ENCODE measurements around the gene PDE7B. TPM values are rescaled to one million over a fixed set of nuclear protein-coding genes. Genes with fewer than 3 reads are reported as not detected.

PDE7B gene
- total RNA-seq, 2 experiments from 2014 or later: not detected

DNA sequence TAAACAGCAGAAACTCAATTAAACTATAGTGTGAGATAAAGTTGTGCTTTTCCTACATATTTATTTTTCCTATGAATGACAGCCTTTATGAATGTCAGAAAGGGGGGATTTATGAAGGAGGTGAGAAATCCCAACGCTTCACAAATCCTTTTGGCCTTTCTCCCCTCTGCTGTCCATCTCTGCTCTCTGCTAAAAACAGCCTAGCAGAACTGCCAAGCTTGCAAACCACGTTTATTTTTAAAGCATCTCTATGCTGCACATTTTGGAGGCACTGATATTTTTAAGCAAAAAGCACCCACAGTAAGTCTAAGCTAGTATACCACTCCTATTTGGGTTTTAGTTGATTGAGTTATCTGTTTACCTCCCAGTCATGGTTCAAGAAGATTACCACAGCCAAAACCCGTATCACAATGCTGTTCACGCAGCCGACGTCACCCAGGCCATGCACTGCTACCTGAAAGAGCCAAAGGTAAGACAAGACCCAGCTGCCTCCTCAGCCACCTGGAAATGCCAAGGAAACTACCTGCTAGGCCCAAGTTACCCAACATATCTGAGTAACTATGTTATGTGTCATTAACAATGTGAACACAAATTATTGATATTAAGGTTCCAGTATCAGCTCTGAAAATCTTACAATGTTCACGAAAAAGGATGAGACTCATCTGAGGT lies 302.3 kb downstream of the PDE7B start:
- H3K4me3 ChIP-seq (ENCODE audit: low read depth, low read length, poor library complexity, severe bottlenecking): no peak overlapping the region
- H3K4me1 ChIP-seq (ENCODE audit: insufficient read depth, low read length, poor library complexity, severe bottlenecking): no peaks in the 10 kb centered on the region
- no TSS peak for BruUV-seq (replicated peaks)
- H3K9me3 ChIP-seq (ENCODE audit: low read length): no peaks in the 10 kb centered on the region
- POLR2A ChIA-PET: no interaction called here
- no peak for DNase-seq (ENCODE audit: low spot score)
- no peaks in the 10 kb centered on the region for H3K9me2 ChIP-seq (ENCODE audit: insufficient read depth, low read length)
- no peak overlapping the region for H3K27ac ChIP-seq (ENCODE audit: low read depth, low read length, poor library complexity, severe bottlenecking)
- no peaks in the 10 kb centered on the region for H4K20me1 ChIP-seq (ENCODE audit: insufficient read depth, low read length)
- TF ChIP-seq EZH2phosphoT487 (IDR thresholded peaks at IDR 0.05; ENCODE audit: borderline replicate concordance, low read depth, low read length): no peak
- no peak for TF ChIP-seq CTCF (conservative IDR thresholded peaks at IDR 0.05; ENCODE audit: low read length)
- H3K79me2 ChIP-seq (ENCODE audit: insufficient read depth, low read depth, low read length): no peaks in the 10 kb centered on the region
- intact Hi-C loops (cut with micrococcal nuclease; ENCODE audit: unreplicated experiment): no loop called here
- CTCF ChIA-PET (ENCODE audit: unreplicated experiment): no interaction called here
- H2AFZ ChIP-seq (ENCODE audit: low read length): no peak overlapping the region
- H3K36me3 ChIP-seq (ENCODE audit: insufficient read depth, low read length): no peaks in the 10 kb centered on the region
- no peak overlapping the region for H3K4me2 ChIP-seq (ENCODE audit: low read length)

DNA sequence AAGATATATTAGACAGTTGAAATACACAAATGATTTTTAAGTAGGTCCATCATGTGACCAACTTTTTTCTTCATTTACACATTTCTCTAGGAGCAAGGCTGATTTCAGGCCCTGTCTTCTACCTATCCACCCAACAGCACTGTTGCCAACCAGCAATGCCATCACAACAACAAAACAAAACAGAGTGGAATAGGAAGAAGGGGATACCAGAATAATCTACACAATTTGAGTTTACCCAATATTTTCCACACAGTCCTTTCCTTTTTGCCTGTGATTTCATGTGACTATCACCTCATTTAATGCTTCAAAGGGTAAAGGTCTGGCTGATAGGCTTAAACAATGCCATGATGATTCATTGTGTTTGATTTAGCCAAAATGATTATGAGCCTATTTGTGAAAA lies 303.7 kb downstream of the PDE7B start:
- H4K20me1 ChIP-seq (ENCODE audit: insufficient read depth, low read length): no peaks in the 10 kb centered on the region
- H2AFZ ChIP-seq (ENCODE audit: low read length): no peak overlapping the region
- intact Hi-C loops (cut with micrococcal nuclease; ENCODE audit: unreplicated experiment): no loop called here
- no peaks in the 10 kb centered on the region for H3K9me3 ChIP-seq (ENCODE audit: low read length)
- no peaks in the 10 kb centered on the region for H3K4me1 ChIP-seq (ENCODE audit: insufficient read depth, low read length, poor library complexity, severe bottlenecking)
- H3K36me3 ChIP-seq (ENCODE audit: insufficient read depth, low read length): no peaks in the 10 kb centered on the region
- TF ChIP-seq CTCF (conservative IDR thresholded peaks at IDR 0.05; ENCODE audit: low read length) (no peak), EZH2phosphoT487 (IDR thresholded peaks at IDR 0.05; ENCODE audit: borderline replicate concordance, low read depth, low read length) (no peak)
- ChIA-PET POLR2A (no interaction called here), CTCF (ENCODE audit: unreplicated experiment) (no interaction called here)
- no peak overlapping the region for H3K4me2 ChIP-seq (ENCODE audit: low read length)
- H3K4me3 ChIP-seq (ENCODE audit: low read depth, low read length, poor library complexity, severe bottlenecking): no peak overlapping the region
- H3K9me2 ChIP-seq (ENCODE audit: insufficient read depth, low read length): no peaks in the 10 kb centered on the region
- H3K79me2 ChIP-seq (ENCODE audit: insufficient read depth, low read depth, low read length): no peaks in the 10 kb centered on the region
- no peak for DNase-seq (ENCODE audit: low spot score)
- no TSS peak for BruUV-seq (replicated peaks)
- no peak overlapping the region for H3K27ac ChIP-seq (ENCODE audit: low read depth, low read length, poor library complexity, severe bottlenecking)

DNA sequence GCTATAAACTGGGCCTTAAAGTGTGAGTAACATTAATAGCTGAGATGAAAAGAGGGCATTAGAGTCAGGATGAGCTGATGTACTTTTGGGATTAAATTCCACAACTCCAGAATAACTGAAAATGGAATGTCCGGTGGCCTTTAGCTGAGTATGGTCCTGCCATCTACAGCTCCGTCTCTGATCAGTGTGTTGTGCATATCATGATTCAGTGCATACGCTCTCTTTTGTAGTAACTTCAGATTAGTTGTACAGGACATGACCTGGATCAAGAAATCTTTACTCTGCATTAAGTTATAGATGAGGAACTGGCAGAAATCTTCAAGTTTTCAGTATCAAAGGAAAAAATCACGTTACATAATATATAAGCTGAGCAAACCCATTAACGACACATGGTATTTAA lies 306.2 kb downstream of the PDE7B start:
- ChIA-PET CTCF (ENCODE audit: unreplicated experiment) (no interaction called here), POLR2A (no interaction called here)
- no peaks in the 10 kb centered on the region for H3K9me3 ChIP-seq (ENCODE audit: low read length)
- no peak for DNase-seq (ENCODE audit: low spot score)
- H3K79me2 ChIP-seq (ENCODE audit: insufficient read depth, low read depth, low read length): no peaks in the 10 kb centered on the region
- H2AFZ ChIP-seq (ENCODE audit: low read length): no peak overlapping the region
- no peaks in the 10 kb centered on the region for H3K36me3 ChIP-seq (ENCODE audit: insufficient read depth, low read length)
- H3K27ac ChIP-seq (ENCODE audit: low read depth, low read length, poor library complexity, severe bottlenecking): no peak overlapping the region
- H3K9me2 ChIP-seq (ENCODE audit: insufficient read depth, low read length): no peaks in the 10 kb centered on the region
- intact Hi-C loops (cut with micrococcal nuclease; ENCODE audit: unreplicated experiment): no loop called here
- H3K4me3 ChIP-seq (ENCODE audit: low read depth, low read length, poor library complexity, severe bottlenecking): no peak overlapping the region
- no peaks in the 10 kb centered on the region for H4K20me1 ChIP-seq (ENCODE audit: insufficient read depth, low read length)
- TF ChIP-seq EZH2phosphoT487 (IDR thresholded peaks at IDR 0.05; ENCODE audit: borderline replicate concordance, low read depth, low read length): no peak
- H3K4me1 ChIP-seq (ENCODE audit: insufficient read depth, low read length, poor library complexity, severe bottlenecking): no peaks in the 10 kb centered on the region
- no TSS peak for BruUV-seq (replicated peaks)
- H3K4me2 ChIP-seq (ENCODE audit: low read length): no peak overlapping the region

Measured in OCI-LY7 (cell line).